Esophagus muscularis mucosa (tissue), 3 donors: ENCODE data around the gene L3MBTL4.

Source experiments
- EP300 ChIP-seq: sonication (generic); formaldehyde crosslinking; IDR thresholded peaks from one replicate; pipeline ENCODE4 v1.6.1; 2017; ENCODE audit warnings: antibody characterized with exemption
- TF ChIP-seq, protein P1 (sequence below), 3 experiments: fragments of 200-600 bp in 2 of 3; fragments of 450-650 bp in 1 of 3; sonication (generic) in 2 of 3; IDR thresholded peaks; one replicate each; pipeline ENCODE4 v1.5.1; 2017 to 2019; ENCODE audit warnings: antibody characterized with exemption in 3 of 3, mild to moderate bottlenecking in 2 of 3, moderate library complexity in 1 of 3

DNA sequence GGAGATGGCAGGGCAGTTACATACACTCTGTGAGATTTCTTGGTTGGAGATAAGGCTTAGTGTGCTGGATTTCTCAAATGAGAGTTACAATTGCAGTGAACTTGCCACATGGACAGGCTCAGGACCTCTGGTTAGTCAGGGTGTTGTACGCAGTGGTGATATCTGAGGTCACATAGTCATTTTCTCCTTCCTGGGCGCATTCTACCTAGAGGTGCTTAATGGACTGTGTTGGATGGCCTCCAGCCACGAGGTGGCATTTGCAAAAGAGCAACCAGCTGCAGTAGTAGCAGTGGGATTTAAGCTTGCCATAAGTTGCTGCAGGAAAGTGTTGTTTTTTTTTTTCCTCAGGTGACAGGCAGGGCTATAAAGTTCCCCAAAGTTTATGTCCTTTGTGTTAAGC is 345.6 kb downstream of the L3MBTL4 start:
- TF ChIP-seq, protein P1, sequence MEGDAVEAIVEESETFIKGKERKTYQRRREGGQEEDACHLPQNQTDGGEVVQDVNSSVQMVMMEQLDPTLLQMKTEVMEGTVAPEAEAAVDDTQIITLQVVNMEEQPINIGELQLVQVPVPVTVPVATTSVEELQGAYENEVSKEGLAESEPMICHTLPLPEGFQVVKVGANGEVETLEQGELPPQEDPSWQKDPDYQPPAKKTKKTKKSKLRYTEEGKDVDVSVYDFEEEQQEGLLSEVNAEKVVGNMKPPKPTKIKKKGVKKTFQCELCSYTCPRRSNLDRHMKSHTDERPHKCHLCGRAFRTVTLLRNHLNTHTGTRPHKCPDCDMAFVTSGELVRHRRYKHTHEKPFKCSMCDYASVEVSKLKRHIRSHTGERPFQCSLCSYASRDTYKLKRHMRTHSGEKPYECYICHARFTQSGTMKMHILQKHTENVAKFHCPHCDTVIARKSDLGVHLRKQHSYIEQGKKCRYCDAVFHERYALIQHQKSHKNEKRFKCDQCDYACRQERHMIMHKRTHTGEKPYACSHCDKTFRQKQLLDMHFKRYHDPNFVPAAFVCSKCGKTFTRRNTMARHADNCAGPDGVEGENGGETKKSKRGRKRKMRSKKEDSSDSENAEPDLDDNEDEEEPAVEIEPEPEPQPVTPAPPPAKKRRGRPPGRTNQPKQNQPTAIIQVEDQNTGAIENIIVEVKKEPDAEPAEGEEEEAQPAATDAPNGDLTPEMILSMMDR (IDR thresholded peaks at IDR 0.05), result no peak
- TF ChIP-seq EP300, result no peak
